Spleen (tissue), 11 donors: ENCODE results near the gene SLC4A11. TPM values are rescaled to one million over a fixed set of nuclear protein-coding genes. Genes with fewer than 3 reads are reported as not detected.

Source experiments
- DNase-seq: peaks from one replicate; pipeline ENCODE4 v3.0.0-alpha.2; 2020
- H3K27ac ChIP-seq, 8 donors: fragments of 200-600 bp; sonication (generic) in 7 of 8; 1 replicate in 4 of 8; 2 replicates in 4 of 8; pipeline versions ENCODE4 v1.5.0 to v1.8.0; 2016 to 2021; ENCODE audit warnings: inconsistent platforms in 4 of 8, mild to moderate bottlenecking in 4 of 8, moderate library complexity in 1 of 8
- H3K27me3 ChIP-seq, 7 donors: fragments of 200-600 bp; sonication (generic) in 6 of 7; replicated peaks in 1 of 7; 1 replicate in 4 of 7; 2 replicates in 3 of 7; pipeline versions ENCODE4 v1.5.0 to v1.8.0; 2016 to 2021; ENCODE audit warnings: inconsistent platforms in 3 of 7, mild to moderate bottlenecking in 1 of 7
- H3K36me3 ChIP-seq, 6 donors: fragments of 200-600 bp; sonication (generic) in 5 of 6; 1 replicate in 4 of 6; 2 replicates in 2 of 6; pipeline versions ENCODE4 v1.5.0 to v1.8.0; 2016 to 2021; ENCODE audit warnings: inconsistent platforms in 2 of 6
- H3K4me1 ChIP-seq, 6 donors: fragments of 200-600 bp; sonication (generic) in 5 of 6; 1 replicate in 3 of 6; 2 replicates in 3 of 6; pipeline versions ENCODE4 v1.5.0 to v1.8.0; 2016 to 2021; ENCODE audit warnings: inconsistent platforms in 3 of 6
- H3K4me3 ChIP-seq, 8 donors: fragments of 200-600 bp; sonication (generic) in 7 of 8; 1 replicate in 4 of 8; 2 replicates in 4 of 8; pipeline versions ENCODE4 v1.5.0 to v1.8.0; 2016 to 2021; ENCODE audit warnings: inconsistent platforms in 4 of 8, mild to moderate bottlenecking in 4 of 8, moderate library complexity in 2 of 8
- H3K9me3 ChIP-seq, 8 donors: fragments of 200-600 bp; sonication (generic) in 7 of 8; 1 replicate in 4 of 8; 2 replicates in 4 of 8; pipeline versions ENCODE4 v1.5.0 to v1.8.0; 2016 to 2021; ENCODE audit warnings: inconsistent platforms in 4 of 8
- CTCF ChIP-seq, 11 experiments: fragments of 200-600 bp in 7 of 11; fragments of 450-650 bp in 4 of 11; sonication (generic) in 4 of 11; IDR thresholded peaks in 8 of 11; conservative IDR thresholded peaks in 3 of 11; 1 replicate in 7 of 11; 2 replicates in 4 of 11; pipeline versions ENCODE4 v1.4.0 to v1.8.0; 2016 to 2021; ENCODE audit warnings: antibody characterized with exemption in 11 of 11, inconsistent platforms in 4 of 11, mild to moderate bottlenecking in 1 of 11
- POLR2A ChIP-seq, 3 donors: fragments of 450-650 bp; IDR thresholded peaks; one replicate each; pipeline ENCODE4 v1.5.1; 2017; ENCODE audit warnings: antibody characterized with exemption in 3 of 3, mild to moderate bottlenecking in 1 of 3
- POLR2AphosphoS5 ChIP-seq, 3 donors: sonication (generic); formaldehyde crosslinking; IDR thresholded peaks; one replicate each; pipeline ENCODE4 v1.5.1; 2017; ENCODE audit warnings: antibody characterized with exemption in 3 of 3
- WGBS, 5 donors: extraction: QIAGEN DNeasy Blood & Tissue Kit in 3 of 5; methylation state at CpG; one replicate each; pipeline versions ENCODE4 v1.1.5 to v1.1.7; 2013 to 2018; 5-methylcytosine and 5-hydroxymethylcytosine counted together
- intact Hi-C: fragments of 100-400 bp; cut with DNase I; formaldehyde crosslinking; loops from one replicate; pipeline ENCODE4 v1.15.0; 2023; ENCODE audit warnings: low total_unique reads
- polyA plus RNA-seq, 3 donors: library from polyadenylated mRNA; stranded (reverse); fragments of 200-250 nt; gene quantifications; one replicate each; pipeline ENCODE4 v1.2.1, GENCODE V29; 2013
- total RNA-seq, 7 donors: library from RNA; depleted of rRNA in 3 of 7; stranded (reverse); fragments of >200 nt in 3 of 7; fragmentation: NEBNext Ultra II Directional in 4 of 7; extraction: Animal tissue kit (Norgen Biotek cat#: 25700) in 4 of 7; gene quantifications; one replicate each; pipeline versions ENCODE4 v1.1.0 to v1.2.1, GENCODE V29; 2016 to 2021
- donor health status: healthy with polysubstance abuse.
- donor health status: DM: no; HTN: no; CAD: no; lungs with moderate emphysema.
- donor health status: DM: no; HTN: no; CAD: no.
- donor health status: Bipolar disorder and iron deficiency.
- donor health status: healthy.
- donor health status: DM: no; HTN: no; CAD: no.
- donor health status: DM: yes; HTN: yes; CAD: no.

Gene SLC4A11
- total and polyA plus RNA-seq, 10 donors: 0.52 to 1.6 (median 0.92) TPM

GRCh38 chr20:3223651-3223993 is 15.4 kb downstream of the SLC4A11 start:
- intact Hi-C loops: no loop called here
- peak overlapping the region in 4 of 8 donors; percentile 36 to 52 (median 48) for H3K27ac ChIP-seq
- no peaks in the 10 kb centered on the region for H3K9me3 ChIP-seq
- DNase-seq: no peak
- TF ChIP-seq CTCF (IDR thresholded peaks at IDR 0.05 in 8 of 11, conservative IDR thresholded peaks at IDR 0.05 in 3 of 11): no peak
- TF ChIP-seq POLR2A (IDR thresholded peaks at IDR 0.05): no peak
- TF ChIP-seq POLR2AphosphoS5 (IDR thresholded peaks at IDR 0.05): no peak
- H3K27me3 ChIP-seq: no peaks in the 10 kb centered on the region
- 73 to 83% (median 77%) methylated on average over 6 of the region's 6 CpGs for WGBS, 5 donors
- no peak overlapping the region for H3K4me3 ChIP-seq
- H3K36me3 ChIP-seq: peaks cover 0 to 75% (median 50%) of the 10 kb centered on the region in 6 donors
- H3K4me1 ChIP-seq: peaks cover 6 to 25% (median 18%) of the 10 kb centered on the region in 6 donors

GRCh38 chr20:3222635-3223600 is 16.1 kb downstream of the SLC4A11 start:
- TF ChIP-seq CTCF (IDR thresholded peaks at IDR 0.05 in 8 of 11, conservative IDR thresholded peaks at IDR 0.05 in 3 of 11) (no peak), POLR2A (IDR thresholded peaks at IDR 0.05) (no peak), POLR2AphosphoS5 (IDR thresholded peaks at IDR 0.05) (no peak)
- Histone ChIP-seq H3K27me3 (no peaks in the 10 kb centered on the region), H3K4me3 (peak overlapping the region in 1 of 8 donors; percentile 32), H3K36me3 (peaks cover 0 to 75% (median 50%) of the 10 kb centered on the region in 6 donors), H3K9me3 (no peaks in the 10 kb centered on the region), H3K4me1 (peaks cover 10 to 32% (median 24%) of the 10 kb centered on the region in 6 donors), H3K27ac (peak overlapping the region in 4 of 8 donors; percentile 36 to 52 (median 48))
- intact Hi-C loops: no loop called here
- WGBS, 5 donors: 38 to 57% (median 43%) methylated on average over 21 to 25 of the region's 25 CpGs
- DNase-seq: peak; percentile 88

- no peak overlapping the region for H3K27ac ChIP-seq
- no peak for DNase-seq
- H3K36me3 ChIP-seq: peaks cover 0 to 78% (median 51%) of the 10 kb centered on the region in 6 donors
- intact Hi-C loops: no loop called here
- 89 to 93% (median 92%) methylated on average over 16 to 18 of the region's 18 CpGs for WGBS, 5 donors
- H3K4me3 ChIP-seq: no peak overlapping the region
- TF ChIP-seq CTCF (IDR thresholded peaks at IDR 0.05 in 8 of 11, conservative IDR thresholded peaks at IDR 0.05 in 3 of 11) (no peak), POLR2AphosphoS5 (IDR thresholded peaks at IDR 0.05) (no peak), POLR2A (IDR thresholded peaks at IDR 0.05) (no peak)
- no peaks in the 10 kb centered on the region for H3K9me3 ChIP-seq
- peaks cover 10 to 32% (median 24%) of the 10 kb centered on the region in 6 donors for H3K4me1 ChIP-seq
- no peaks in the 10 kb centered on the region for H3K27me3 ChIP-seq
Observed at GRCh38 chr20:3221398-3222226, 17.4 kb downstream of the SLC4A11 start.
